IMR-90 (cell line): Measurements from ENCODE around the gene MOXD1.

Experiments used
- BHLHE40 ChIP-seq: fragments of 150-350 bp; IDR thresholded peaks from 2 replicates; pipeline ENCODE4 v1.6.1; 2016; ENCODE audit warnings: mild to moderate bottlenecking, low read depth, low read length
- CEBPB ChIP-seq: IDR thresholded peaks from 2 replicates; pipeline ENCODE4 v1.6.1; 2012; ENCODE audit warnings: low read depth, low read length, improper control_type of control experiment
- CHD1 ChIP-seq: IDR thresholded peaks from 2 replicates; pipeline ENCODE4 v1.6.1; 2012; ENCODE audit warnings: low read depth, low read length, improper control_type of control experiment
- MAFK ChIP-seq: IDR thresholded peaks from 2 replicates; pipeline ENCODE4 v1.6.1; 2012; ENCODE audit warnings: low read depth, low read length, improper control_type of control experiment
- MAZ ChIP-seq: IDR thresholded peaks from 2 replicates; pipeline ENCODE4 v1.6.1; 2012; ENCODE audit warnings: low read depth, mild to moderate bottlenecking, low read length, improper control_type of control experiment, moderate library complexity, borderline replicate concordance
- MXI1 ChIP-seq: IDR thresholded peaks from 2 replicates; pipeline ENCODE4 v1.6.1; 2012; ENCODE audit warnings: low read depth, mild to moderate bottlenecking, low read length, moderate library complexity, borderline replicate concordance
- NFE2L2 ChIP-seq: fragments of 150-350 bp; IDR thresholded peaks from 2 replicates; pipeline ENCODE4 v1.6.1; 2016; ENCODE audit warnings: low read depth, mild to moderate bottlenecking, low read length
- POLR2A ChIP-seq: IDR thresholded peaks from 2 replicates; pipeline ENCODE4 v1.6.1; 2012; ENCODE audit warnings: mild to moderate bottlenecking, low read depth, low read length
- RAD21 ChIP-seq: IDR thresholded peaks from 2 replicates; pipeline ENCODE4 v1.6.1; 2012; ENCODE audit warnings: low read length, improper control_type of control experiment
- RCOR1 ChIP-seq: IDR thresholded peaks from 2 replicates; pipeline ENCODE4 v1.6.1; 2012; ENCODE audit warnings: mild to moderate bottlenecking, low read length, improper control_type of control experiment; ENCODE audit not compliant: insufficient replicate concordance
- RFX5 ChIP-seq: IDR thresholded peaks from 2 replicates; pipeline ENCODE4 v1.8.0; 2012; ENCODE audit warnings: low read depth, mild to moderate bottlenecking, low read length, moderate library complexity
- SMC3 ChIP-seq: fragments of 150-350 bp; IDR thresholded peaks from 2 replicates; pipeline ENCODE4 v1.6.1; 2016; ENCODE audit warnings: low read depth, mild to moderate bottlenecking, antibody characterized with exemption, low read length, moderate library complexity
- TF ChIP-seq, protein P1 (sequence below): conservative IDR thresholded peaks from 2 replicates; pipeline ENCODE4 v1.5.1; 2012; ENCODE audit warnings: mild to moderate bottlenecking, low read depth, low read length, improper control_type of control experiment
- TF ChIP-seq, protein P2 (sequence below): fragments of 150-350 bp; IDR thresholded peaks from 2 replicates; pipeline ENCODE4 v1.6.1; 2017; ENCODE audit warnings: mild to moderate bottlenecking, antibody characterized with exemption, low read length, low read depth

GRCh38 chr6:132361101-132361500 lies 40.2 kb downstream of the MOXD1 start:
- TF ChIP-seq, protein P1, sequence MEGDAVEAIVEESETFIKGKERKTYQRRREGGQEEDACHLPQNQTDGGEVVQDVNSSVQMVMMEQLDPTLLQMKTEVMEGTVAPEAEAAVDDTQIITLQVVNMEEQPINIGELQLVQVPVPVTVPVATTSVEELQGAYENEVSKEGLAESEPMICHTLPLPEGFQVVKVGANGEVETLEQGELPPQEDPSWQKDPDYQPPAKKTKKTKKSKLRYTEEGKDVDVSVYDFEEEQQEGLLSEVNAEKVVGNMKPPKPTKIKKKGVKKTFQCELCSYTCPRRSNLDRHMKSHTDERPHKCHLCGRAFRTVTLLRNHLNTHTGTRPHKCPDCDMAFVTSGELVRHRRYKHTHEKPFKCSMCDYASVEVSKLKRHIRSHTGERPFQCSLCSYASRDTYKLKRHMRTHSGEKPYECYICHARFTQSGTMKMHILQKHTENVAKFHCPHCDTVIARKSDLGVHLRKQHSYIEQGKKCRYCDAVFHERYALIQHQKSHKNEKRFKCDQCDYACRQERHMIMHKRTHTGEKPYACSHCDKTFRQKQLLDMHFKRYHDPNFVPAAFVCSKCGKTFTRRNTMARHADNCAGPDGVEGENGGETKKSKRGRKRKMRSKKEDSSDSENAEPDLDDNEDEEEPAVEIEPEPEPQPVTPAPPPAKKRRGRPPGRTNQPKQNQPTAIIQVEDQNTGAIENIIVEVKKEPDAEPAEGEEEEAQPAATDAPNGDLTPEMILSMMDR = no peak
- TF ChIP-seq POLR2A = no peak
- no peak for TF ChIP-seq MXI1
- no peak for TF ChIP-seq BHLHE40
- TF ChIP-seq RAD21 = no peak
- TF ChIP-seq RCOR1 = no peak
- no peak for TF ChIP-seq CHD1
- no peak for TF ChIP-seq RFX5
- TF ChIP-seq SMC3 = no peak
- TF ChIP-seq, protein P2, sequence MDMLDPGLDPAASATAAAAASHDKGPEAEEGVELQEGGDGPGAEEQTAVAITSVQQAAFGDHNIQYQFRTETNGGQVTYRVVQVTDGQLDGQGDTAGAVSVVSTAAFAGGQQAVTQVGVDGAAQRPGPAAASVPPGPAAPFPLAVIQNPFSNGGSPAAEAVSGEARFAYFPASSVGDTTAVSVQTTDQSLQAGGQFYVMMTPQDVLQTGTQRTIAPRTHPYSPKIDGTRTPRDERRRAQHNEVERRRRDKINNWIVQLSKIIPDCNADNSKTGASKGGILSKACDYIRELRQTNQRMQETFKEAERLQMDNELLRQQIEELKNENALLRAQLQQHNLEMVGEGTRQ = no peak
- TF ChIP-seq MAFK = no peak
- TF ChIP-seq MAZ = no peak
- TF ChIP-seq NFE2L2 = no peak
- TF ChIP-seq CEBPB = no peak
